Stimulated activated naive CD8-positive, alpha-beta T cell treated with anti-CD3 and anti-CD28 coated beads, Interleukin-15, amount 100 ng/mL, for 72 hours (primary cell): ENCODE measurements around the gene ECEL1.
"Not testable (repeated sequence)": the region's sequence is repeated elsewhere in the genome, so short reads cannot be mapped to it uniquely, and the experiment has no call there.

Experiments used
- ATAC-seq: fragments of 150-1000 bp; cut with Tn5 transposase; 2 replicates; pipeline ENCODE4 v1.10.0; 2021; ENCODE audit warnings: mild to moderate bottlenecking, moderate library complexity
- DNase-seq, 2 donors: peaks; one replicate each; pipeline ENCODE4 v3.0.0; 2021 to 2022
- H3K27ac Mint-ChIP-seq, 2 donors: one replicate each; pipeline ENCODE4 v1.8.0; 2022; ENCODE audit warnings: mild to moderate bottlenecking in 2 of 2, mixed read lengths in 2 of 2, moderate library complexity in 2 of 2
- H3K27me3 Mint-ChIP-seq: one replicate; pipeline ENCODE4 v1.8.0; 2022; ENCODE audit warnings: mixed read lengths
- H3K4me1 Mint-ChIP-seq: one replicate; pipeline ENCODE4 v1.8.0; 2022; ENCODE audit warnings: mild to moderate bottlenecking, mixed read lengths
- H3K4me3 Mint-ChIP-seq, 2 donors: one replicate each; pipeline ENCODE4 v1.8.0; 2022; ENCODE audit warnings: mild to moderate bottlenecking in 2 of 2, mixed read lengths in 2 of 2, moderate library complexity in 1 of 2
- H3K9me3 Mint-ChIP-seq, 2 donors: one replicate each; pipeline ENCODE4 v1.8.0; 2022; ENCODE audit warnings: mixed read lengths in 2 of 2

The ECEL1 gene

GRCh38 chr2:232449964-232450363 is 37.7 kb downstream of the ECEL1 start:
- peaks cover 26% of the 10 kb centered on the region for H3K4me1 Mint-ChIP-seq
- no peak overlapping the region for H3K4me3 Mint-ChIP-seq
- DNase-seq (no peak), ATAC-seq (no peak)
- H3K27ac Mint-ChIP-seq = peak overlapping the region; percentile 55 to 77
- no peaks in the 10 kb centered on the region for H3K9me3 Mint-ChIP-seq
- H3K27me3 Mint-ChIP-seq = peaks cover 11% of the 10 kb centered on the region

- H3K4me1 Mint-ChIP-seq = peaks cover 34% of the 10 kb centered on the region
- no peak overlapping the region for H3K4me3 Mint-ChIP-seq
- H3K9me3 Mint-ChIP-seq = no peaks in the 10 kb centered on the region
- peaks cover 6% of the 10 kb centered on the region for H3K27me3 Mint-ChIP-seq
- no peak overlapping the region for H3K27ac Mint-ChIP-seq
- no peak for DNase-seq
- ATAC-seq = no peak
Observed at GRCh38 chr2:232448304-232448690, 39.3 kb downstream of the ECEL1 start.

DNA sequence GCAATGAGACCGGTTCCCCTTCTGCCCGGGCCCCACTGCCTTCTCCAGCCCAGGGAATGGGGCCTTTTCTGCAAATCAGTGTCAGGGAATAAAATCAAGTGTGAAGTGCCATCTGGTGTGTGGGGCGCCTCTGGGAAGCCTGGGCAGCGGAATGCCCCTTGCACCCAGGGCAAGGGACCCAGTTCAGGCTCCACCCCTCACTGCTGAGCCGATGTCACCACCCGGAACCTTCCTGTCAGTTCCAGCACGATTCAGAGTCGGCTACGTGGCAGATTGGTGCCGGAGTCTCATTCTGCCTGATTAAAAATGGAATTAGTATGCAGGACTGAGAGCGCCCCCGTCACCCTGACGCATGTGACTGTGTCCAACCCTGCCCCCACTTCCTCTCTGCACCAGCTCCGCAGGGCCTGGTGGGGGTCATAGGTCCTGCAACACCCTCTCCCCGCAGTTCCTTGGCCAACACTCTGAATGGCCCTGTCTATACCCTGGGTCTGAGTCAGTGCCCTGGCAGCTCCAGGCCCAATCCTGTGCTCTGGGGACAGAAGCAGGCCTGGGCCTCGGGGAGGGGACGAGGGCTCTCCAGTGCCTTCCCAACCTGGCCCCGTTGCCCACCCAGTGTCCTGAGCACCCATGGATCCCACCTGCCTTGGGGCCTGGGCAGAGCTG is 39.9 kb downstream of the ECEL1 start:
- H3K27ac Mint-ChIP-seq = no peak overlapping the region
- DNase-seq = no peak

DNA sequence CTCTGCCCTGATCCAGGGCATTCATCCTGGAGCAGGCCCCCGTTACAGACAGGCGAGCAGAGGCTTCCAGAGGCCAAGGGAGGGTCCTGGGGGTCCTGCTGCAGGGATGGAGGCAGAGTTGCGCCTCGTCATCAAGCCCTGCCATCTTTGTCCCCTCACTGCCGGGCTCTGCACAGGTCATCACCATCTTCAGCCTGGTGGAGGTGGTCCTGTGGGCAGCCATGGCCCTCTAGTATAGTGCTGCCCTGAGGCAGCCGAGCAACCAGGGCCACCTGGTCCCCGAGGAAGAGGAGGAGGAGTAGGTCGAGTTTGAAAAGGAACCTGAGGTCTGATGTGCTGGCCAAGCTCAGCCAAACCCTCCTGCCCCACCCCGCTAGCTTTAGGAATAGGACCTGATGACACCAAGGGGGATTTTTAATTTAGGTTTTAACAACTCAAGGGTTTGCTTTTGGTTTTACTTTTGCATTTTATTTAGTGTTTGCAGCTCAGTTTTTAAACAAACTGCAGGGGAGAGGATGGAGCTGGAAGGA is 40.5 kb downstream of the ECEL1 start:
- Mint-ChIP-seq H3K4me3 (no peak overlapping the region), H3K27ac (peak overlapping the region in 1 of 2 donors; percentile 38), H3K9me3 (no peaks in the 10 kb centered on the region)

More for the DNA sequence above, 39.9 kb downstream of the ECEL1 start:
- peaks cover 1% of the 10 kb centered on the region for H3K27me3 Mint-ChIP-seq
- H3K9me3 Mint-ChIP-seq = no peaks in the 10 kb centered on the region
- H3K4me1 Mint-ChIP-seq = peaks cover 34% of the 10 kb centered on the region
- no peak for ATAC-seq
- no peak overlapping the region for H3K4me3 Mint-ChIP-seq

DNA sequence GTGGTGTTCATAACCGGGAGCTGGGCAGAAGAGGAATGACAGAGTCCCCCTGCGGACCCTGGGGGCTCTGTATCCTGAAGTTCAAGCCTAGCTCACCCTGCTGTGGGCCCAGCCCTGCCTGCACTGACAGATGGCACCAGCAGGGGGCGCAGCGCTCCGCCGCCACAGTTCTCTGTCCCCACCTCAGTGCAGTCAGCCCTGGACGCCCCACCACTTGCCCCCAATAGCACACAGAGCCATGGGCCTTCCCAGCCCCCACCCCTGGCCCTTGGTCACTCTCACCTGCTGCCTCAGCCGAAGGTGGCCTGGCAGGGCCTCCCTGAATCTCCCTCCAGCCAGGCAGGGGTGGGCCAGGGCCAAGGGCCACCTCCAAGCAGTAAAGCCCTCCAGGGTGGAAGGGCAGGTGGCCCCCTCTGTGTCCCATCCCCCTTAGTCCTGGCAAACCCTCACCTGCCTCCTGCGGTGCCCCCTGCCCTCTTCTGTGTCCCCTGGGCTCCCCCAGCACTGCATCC is 41.3 kb downstream of the ECEL1 start:
- H3K4me3 Mint-ChIP-seq, H3K27ac Mint-ChIP-seq, H3K9me3 Mint-ChIP-seq, H3K27me3 Mint-ChIP-seq, DNase-seq: not testable (repeated sequence)
- ATAC-seq = peak; percentile 45
- peaks cover 34% of the 10 kb centered on the region for H3K4me1 Mint-ChIP-seq

More for the DNA sequence above, 40.5 kb downstream of the ECEL1 start:
- ATAC-seq (no peak), DNase-seq (no peak)
- Mint-ChIP-seq H3K4me1 (peaks cover 34% of the 10 kb centered on the region), H3K27me3 (no peaks in the 10 kb centered on the region)

DNA sequence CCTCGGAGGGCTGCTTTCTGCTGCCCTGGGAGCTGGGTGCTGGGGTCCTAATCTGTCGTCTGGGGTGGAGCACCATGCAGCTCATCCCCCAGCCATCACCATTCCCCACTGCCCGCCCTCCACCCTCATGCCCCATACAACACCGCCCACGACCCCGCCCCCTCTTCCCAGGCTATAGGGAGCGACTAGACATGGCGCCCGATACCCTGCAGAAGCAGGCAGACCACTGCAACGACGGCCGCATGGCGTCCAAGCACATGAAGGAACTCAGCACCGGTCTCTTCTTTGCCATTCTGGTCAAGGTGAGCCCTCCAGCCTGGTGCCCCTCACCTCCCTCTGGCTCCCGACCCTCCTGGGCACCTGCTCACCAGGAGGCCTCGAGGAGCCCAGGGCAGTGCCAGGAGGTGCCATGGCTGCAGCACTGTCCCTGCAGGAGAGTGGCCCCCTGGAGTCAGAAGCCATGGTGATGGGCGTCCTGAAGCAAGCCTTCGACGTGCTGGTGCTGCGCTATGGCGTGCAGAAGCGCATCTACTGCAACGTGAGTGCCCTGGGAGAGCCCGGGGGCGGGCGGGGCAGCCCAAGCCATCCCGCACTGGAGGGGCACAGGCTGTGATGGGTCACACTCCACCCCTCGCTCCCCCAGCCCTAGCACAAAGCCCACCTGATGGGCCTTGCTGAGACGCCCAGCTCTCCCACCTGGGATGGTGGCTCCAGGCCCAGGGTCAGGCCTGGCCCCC is 42.3 kb downstream of the ECEL1 start:
- not testable (repeated sequence) for ATAC-seq, DNase-seq, H3K9me3 Mint-ChIP-seq, H3K27me3 Mint-ChIP-seq, H3K27ac Mint-ChIP-seq, H3K4me3 Mint-ChIP-seq
- peaks cover 38% of the 10 kb centered on the region for H3K4me1 Mint-ChIP-seq

GRCh38 chr2:232444409-232445148 is 43.1 kb downstream of the ECEL1 start:
- Mint-ChIP-seq H3K4me3 (no peak overlapping the region), H3K9me3 (no peaks in the 10 kb centered on the region), H3K4me1 (peaks cover 39% of the 10 kb centered on the region), H3K27me3 (peaks cover 8% of the 10 kb centered on the region), H3K27ac (no peak overlapping the region)
- ATAC-seq (peak; percentile 63), DNase-seq (peak; percentile 68 to 70)

GRCh38 chr2:232443669-232444408 is 43.8 kb downstream of the ECEL1 start:
- ATAC-seq, H3K27me3 Mint-ChIP-seq, H3K4me3 Mint-ChIP-seq, H3K9me3 Mint-ChIP-seq, H3K27ac Mint-ChIP-seq, DNase-seq: not testable (repeated sequence)
- peaks cover 39% of the 10 kb centered on the region for H3K4me1 Mint-ChIP-seq

DNA sequence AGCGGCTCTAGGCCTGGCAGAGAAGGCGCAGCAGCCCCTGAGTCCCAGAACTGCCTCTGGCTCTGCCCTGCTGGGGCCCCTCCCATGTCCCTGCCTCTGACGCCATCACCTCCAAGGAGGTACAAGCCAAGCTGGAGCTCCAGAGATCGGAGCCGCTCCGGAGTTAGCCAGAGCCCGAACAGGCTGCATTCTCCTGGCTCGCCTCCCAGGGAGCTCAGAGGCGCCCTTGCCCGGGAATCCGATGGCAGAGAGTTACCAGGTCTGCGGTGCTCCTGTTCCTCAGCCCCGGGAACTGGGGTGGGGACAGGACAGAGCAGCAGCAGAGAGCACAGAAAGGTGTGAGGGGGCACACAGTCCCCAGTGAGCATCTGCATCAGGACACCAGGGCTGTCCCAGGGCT is 44.6 kb downstream of the ECEL1 start:
- H3K9me3 Mint-ChIP-seq, H3K4me3 Mint-ChIP-seq, H3K27ac Mint-ChIP-seq, ATAC-seq, H3K27me3 Mint-ChIP-seq, DNase-seq: not testable (repeated sequence)
- H3K4me1 Mint-ChIP-seq = peaks cover 34% of the 10 kb centered on the region

- not testable (repeated sequence) for H3K27me3 Mint-ChIP-seq, ATAC-seq, H3K4me3 Mint-ChIP-seq, H3K9me3 Mint-ChIP-seq, DNase-seq, H3K27ac Mint-ChIP-seq
- H3K4me1 Mint-ChIP-seq = peaks cover 28% of the 10 kb centered on the region
Observed at GRCh38 chr2:232442431-232442830, 45.2 kb downstream of the ECEL1 start.

- not testable (repeated sequence) for H3K4me3 Mint-ChIP-seq, H3K27ac Mint-ChIP-seq, H3K27me3 Mint-ChIP-seq, ATAC-seq, H3K9me3 Mint-ChIP-seq, DNase-seq
- H3K4me1 Mint-ChIP-seq = peaks cover 23% of the 10 kb centered on the region
Observed at GRCh38 chr2:232441922-232442321, 45.7 kb downstream of the ECEL1 start.

- Mint-ChIP-seq H3K27me3 (peaks cover 8% of the 10 kb centered on the region), H3K4me1 (peaks cover 20% of the 10 kb centered on the region), H3K9me3 (no peaks in the 10 kb centered on the region), H3K4me3 (no peak overlapping the region), H3K27ac (no peak overlapping the region)
- no peak for DNase-seq
- ATAC-seq = no peak
Observed at GRCh38 chr2:232441147-232441651, 46.4 kb downstream of the ECEL1 start.

DNA sequence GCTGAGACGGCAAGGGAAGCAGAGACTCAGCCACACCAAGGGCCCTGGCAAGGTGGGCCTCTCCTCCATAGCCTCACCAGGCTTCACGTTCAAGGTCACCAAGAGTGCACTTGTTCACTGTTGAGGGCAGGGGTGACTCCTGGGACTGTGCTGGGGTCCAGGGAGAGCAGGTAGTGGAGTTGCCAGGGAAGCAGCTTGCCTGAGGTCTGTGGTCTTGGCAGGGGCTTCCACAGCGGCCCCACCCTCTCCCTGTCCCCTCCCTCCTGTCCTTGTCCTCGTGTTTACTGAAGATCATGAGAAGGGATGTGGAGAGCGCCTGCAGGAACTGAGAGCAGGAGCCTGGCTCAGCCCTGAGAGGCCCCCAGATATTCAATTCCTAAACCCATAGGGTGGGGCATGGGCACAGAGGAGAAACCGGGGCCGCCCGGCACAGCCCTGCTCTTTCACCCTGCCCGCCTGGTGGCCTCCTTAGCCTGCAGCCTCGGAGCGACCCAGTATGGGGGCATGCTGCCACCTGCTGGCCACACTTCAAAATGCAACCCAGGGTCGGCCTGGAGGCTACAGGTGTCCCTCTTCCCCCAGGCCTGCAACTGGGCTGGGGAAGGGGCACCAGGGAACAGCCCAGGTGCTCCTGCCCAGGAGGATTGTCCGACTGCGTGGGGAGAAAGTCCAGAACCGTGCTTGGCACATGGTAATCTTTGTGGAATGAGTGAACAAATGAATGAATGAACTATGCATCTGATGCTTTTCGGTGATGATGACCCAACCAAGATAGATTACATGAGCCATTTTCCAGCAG is 47.2 kb downstream of the ECEL1 start:
- ATAC-seq (peak; percentile 83), DNase-seq (peak; percentile 88 to 90)
- H3K27ac Mint-ChIP-seq, H3K4me3 Mint-ChIP-seq, H3K9me3 Mint-ChIP-seq, H3K27me3 Mint-ChIP-seq: not testable (repeated sequence)
- peaks cover 20% of the 10 kb centered on the region for H3K4me1 Mint-ChIP-seq

DNA sequence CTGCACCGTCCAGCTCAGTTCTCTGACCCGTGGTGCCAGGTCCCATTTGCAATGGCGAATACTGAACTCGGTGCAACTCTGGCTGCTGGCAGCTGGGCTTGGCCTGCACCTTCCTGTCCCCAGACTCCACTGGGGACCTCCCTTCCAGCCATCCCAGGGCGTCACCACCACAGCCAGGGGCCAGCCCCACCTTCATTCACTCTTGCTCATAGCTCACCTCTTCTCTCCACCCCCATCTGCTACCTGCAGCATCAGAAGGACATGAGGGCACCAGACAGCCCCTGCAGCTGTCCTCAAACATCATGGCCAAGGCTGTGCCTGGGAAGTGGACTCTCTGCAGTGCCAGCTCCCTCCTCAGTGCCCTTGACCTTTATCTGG is 47.9 kb downstream of the ECEL1 start:
- no peak for DNase-seq
- no peaks in the 10 kb centered on the region for H3K9me3 Mint-ChIP-seq
- peak; percentile 4 for ATAC-seq
- H3K4me1 Mint-ChIP-seq = peaks cover 19% of the 10 kb centered on the region
- H3K27me3 Mint-ChIP-seq = peaks cover 8% of the 10 kb centered on the region
- H3K27ac Mint-ChIP-seq = no peak overlapping the region
- H3K4me3 Mint-ChIP-seq = no peak overlapping the region
